OCI-M2 (cell line): ENCODE data around the gene GPX5.
"Not testable (repeated sequence)": the region's sequence is repeated elsewhere in the genome, so short reads cannot be mapped to it uniquely, and the experiment has no call there.

ENCODE experiments used
- DNase-seq: peaks from one replicate; lab custom pipeline; 2025; ENCODE audit not compliant: unreplicated experiment; lab: John Stamatoyannopoulos, UW

GPX5 gene

DNA sequence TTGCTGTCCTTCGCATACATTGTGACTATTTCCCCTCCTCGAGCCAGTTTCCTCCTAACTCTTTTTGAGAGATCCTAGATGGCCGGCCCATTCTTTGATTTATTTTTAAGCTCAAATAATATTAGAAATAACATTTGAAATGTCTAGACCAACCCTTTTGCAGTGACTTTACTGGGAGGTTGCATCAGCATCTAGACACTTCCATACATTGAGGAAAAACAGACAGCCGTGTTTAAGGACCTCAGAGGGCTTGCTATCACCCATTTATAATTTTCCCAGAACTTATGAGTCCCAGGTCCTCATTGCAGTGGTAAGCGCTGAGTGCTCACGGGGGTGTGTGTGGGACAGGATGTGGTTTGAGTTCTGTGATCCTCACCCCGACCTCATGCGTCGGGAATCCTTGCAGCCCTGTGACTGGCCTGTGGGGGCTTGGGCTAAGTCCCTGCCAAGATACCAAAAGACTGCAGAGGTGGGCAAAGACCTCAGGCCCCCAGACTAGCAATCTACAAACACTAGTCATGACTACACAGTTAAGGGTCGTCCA is at the start of gene GPX5:
GPX5 (plus strand) TSS at position 386 of the 544 bp plus-strand sequence; CDS start at position 519, 133 bp downstream.
- DNase-seq, result no peak

- DNase-seq, result no peak
Measured at GRCh38 chr6:28478518-28478917, 47.2 kb upstream of the GPX5 start.

DNA sequence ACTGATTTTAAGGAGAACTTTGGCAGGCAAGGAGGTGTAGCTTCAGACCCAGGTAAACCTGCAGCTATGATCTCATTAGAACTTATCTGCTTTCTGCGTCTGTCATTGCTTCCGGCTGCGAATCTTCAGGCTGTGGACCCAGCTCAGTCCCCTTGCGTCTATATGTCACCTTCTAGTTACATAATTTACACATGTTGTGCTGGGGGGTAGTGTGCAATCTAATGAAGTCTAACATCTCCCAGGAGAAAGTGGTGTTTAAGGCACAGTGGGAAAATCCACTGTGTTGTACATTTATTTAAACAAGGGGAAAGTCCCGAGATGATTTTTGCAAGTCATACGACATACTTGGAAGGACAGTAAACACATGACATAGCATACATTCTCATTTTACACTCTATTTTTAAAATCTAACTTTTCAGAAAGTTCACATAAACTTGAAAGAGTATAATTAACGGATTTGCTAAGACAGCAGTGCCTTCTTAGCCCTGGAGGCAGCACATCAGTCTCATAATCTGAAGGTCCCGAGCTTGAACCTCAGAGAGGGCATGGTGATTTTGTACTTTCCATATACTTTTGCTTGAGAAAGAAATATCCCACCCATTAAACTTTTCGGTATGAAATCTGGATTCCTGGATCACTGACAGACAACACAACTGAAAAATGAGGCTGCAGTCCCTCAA is 45.3 kb upstream of the GPX5 start:
- DNase-seq, result no peak

DNA sequence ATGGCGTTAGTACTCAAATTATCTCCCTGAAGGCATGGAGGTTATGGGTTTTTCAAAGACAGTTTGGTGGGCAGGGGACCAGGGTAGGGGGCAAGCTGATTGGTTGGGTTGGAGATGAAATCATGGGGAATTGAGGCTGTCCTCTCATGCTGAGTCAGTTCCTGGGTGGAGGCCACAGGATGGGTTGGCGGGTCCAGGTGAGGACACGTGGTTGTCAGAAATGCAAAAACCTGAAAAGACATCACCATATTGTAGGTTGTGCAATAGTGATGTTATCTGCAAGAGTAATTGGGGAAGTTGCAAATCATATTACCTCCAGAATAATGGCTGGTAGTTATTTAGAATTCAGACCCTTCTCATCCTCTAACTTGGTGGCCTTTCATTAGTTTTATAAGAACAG is 40.2 kb upstream of the GPX5 start:
- DNase-seq, result no peak

DNA sequence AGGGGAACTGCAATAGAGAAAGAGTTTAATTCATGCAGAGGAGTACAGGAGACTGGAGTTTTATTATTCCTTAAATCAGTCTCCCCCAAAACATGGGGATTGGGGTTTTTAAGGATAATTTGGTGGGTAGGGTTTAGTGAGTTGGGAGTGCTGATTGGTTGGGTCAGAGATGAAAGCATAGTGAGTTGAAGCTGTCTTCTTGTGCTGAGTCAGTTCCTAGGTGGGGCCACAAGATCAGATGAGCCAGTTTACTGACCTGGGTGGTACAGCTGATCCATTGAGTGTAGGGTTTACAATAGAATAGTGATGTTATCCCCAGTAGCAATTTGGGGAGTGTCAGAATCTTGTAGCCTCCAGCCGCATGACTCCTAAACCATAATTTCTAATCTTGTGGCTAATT is 39.1 kb upstream of the GPX5 start:
- DNase-seq, result no peak

DNA sequence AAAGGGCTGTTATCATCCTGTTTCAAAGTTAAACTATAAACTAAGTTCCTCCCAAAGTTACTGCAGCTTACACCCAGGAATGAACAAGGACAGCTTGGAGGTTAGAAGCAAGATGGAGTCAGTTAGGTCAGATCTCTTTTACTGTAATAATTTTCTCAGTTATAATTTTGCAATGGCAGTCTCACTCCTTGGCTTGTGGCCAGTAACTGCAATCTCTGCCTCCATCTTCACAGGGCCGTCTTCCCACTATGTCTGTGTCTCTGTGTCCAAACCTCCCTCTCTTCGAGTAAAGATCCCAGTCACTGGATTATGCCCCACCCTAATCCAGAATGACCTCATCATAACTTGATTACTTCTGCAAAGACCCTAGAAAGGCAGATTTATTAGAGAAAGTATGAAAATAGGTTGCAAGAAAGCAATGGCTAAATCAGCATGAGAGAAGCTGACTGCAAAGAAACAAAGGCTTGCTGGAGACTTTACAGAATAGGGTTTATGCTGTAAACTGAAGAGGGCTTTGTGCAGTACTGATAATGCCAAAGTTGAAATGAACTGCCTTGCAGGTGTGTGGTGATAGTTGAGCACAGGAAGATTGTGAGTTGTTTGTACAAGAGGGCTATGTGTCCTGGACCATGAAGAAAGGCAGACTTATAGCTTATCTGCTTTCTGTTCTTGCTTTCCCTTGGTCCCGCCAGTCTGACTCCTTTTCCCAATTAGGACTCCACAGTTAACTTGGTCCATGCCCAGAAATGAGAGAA is 38.5 kb upstream of the GPX5 start:
- DNase-seq, result no peak

GRCh38 chr6:28488916-28489365 is 36.7 kb upstream of the GPX5 start:
- peak; percentile 56 for DNase-seq

- no peak for DNase-seq
Measured at GRCh38 chr6:28489366-28490204, 36.1 kb upstream of the GPX5 start.

DNA sequence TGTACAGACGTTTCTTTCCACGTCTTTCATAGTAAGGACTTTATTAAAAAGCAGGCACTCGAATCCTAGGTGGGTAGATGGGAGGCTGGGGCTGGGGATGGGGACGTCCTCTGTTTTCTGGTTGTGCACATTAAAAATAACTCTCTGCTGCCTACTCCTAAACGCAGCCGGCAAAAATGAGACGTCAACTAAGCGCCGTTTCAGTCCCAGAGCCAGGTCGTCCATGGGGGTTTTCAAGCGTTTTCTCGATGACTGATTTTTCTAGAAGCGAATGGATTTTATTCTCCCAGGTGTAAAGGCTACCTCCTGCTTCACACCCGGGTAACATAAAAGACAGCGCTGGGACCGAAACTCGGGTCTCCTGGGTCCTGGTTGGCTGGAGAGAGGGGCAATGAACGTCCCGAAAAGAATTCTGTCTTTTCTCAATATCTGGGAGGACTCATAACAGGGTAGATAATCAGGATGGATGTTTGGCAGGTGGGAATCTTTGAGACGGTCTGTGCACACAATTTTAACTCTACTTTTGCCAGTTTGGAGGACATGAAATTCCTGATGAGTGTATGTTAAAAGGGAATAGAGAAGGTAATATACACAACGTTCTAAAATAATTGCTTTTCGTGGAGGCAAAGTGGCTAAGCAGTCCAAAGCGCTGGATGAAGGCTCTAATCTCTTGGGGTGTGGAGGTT is 35.3 kb upstream of the GPX5 start:
- DNase-seq, result no peak

- DNase-seq, result no peak
Measured at GRCh38 chr6:28491984-28492317, 33.7 kb upstream of the GPX5 start.

- no peak for DNase-seq
Measured at GRCh38 chr6:28496099-28496779, 29.4 kb upstream of the GPX5 start.

- no peak for DNase-seq
Measured at GRCh38 chr6:28497306-28497705, 28.4 kb upstream of the GPX5 start.

GRCh38 chr6:28497893-28498292 is 27.8 kb upstream of the GPX5 start:
- no peak for DNase-seq

GRCh38 chr6:28501259-28501658 is 24.4 kb upstream of the GPX5 start:
- DNase-seq, result no peak

GRCh38 chr6:28502136-28502535 is 23.5 kb upstream of the GPX5 start:
- DNase-seq, result not testable (repeated sequence)

DNA sequence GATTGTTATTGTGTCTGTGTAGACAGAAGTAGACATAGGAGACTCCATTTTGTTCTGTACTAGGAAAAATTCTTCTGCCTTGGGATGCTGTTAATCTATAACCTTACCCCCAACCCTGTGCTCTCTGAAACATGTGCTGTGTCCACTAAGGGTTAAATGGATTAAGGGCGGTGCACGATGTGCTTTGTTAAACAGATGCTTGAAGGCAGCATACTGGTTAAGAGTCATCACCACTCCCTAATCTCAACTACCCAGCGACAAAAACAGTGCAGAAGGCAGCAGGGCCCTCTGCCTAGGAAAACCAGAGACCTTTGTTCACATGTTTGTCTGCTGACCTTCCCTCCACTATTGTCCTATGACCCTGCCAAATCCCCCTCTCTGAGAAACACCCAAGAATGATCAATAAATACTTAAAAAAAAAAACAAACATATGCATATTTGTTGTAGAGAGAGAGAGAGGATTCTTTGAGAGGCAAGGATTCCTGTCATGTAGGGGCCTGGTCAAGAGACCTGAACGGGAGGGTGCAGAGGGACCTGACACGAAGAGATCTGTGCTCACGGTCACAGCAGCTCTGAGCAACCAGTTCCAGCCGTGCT is 22.9 kb upstream of the GPX5 start:
- not testable (repeated sequence) for DNase-seq

DNA sequence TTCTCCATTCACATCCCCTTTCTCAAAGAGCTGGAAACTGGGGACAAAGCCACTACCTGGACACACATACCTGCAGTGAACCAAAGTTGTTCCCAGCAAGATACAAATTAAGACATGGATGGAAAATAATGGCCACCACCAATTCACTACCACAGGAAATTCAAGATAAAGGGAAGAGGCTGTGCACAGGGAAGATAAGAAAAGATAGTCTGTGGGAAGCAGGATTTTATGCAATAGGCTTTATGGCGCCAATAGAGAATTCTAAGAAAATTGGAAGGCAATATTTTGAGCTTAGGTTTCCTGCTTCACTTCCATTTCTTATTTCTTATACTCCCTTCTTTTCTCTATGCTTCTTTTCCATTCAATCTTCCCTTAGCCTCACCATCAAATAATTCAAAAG is 19.9 kb upstream of the GPX5 start:
- DNase-seq, result no peak

DNA sequence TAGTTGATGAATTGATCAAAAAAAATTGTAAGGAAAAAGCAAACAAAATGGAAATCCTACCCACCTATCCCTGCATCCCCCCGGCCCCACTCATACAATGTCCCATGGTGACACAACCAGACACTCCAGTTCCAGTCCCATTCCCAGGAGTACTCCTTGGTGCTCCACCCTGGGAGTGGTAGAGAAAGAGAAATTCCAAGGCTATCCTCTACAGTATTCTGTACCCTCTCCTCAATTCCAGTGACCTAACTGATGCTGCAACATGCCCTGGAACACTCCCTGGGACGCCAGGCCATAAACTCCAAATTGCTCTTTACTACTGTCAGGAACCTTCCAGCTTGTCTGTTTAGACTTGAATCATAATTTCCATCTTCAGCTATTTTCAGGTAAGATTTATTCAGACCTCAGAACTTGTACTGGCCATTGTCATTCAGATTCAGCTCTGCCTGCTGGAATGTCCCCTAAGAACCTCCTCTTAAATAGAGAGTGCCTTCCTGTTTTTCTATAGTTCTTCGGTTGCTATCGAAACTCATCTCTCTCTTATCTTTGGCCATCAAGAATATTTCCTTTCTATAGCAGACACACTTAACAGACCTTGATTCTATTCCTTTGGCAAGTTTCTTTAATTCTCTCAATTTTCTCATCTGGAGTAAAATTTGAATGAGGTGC is 18.7 kb upstream of the GPX5 start:
- DNase-seq, result no peak

DNA sequence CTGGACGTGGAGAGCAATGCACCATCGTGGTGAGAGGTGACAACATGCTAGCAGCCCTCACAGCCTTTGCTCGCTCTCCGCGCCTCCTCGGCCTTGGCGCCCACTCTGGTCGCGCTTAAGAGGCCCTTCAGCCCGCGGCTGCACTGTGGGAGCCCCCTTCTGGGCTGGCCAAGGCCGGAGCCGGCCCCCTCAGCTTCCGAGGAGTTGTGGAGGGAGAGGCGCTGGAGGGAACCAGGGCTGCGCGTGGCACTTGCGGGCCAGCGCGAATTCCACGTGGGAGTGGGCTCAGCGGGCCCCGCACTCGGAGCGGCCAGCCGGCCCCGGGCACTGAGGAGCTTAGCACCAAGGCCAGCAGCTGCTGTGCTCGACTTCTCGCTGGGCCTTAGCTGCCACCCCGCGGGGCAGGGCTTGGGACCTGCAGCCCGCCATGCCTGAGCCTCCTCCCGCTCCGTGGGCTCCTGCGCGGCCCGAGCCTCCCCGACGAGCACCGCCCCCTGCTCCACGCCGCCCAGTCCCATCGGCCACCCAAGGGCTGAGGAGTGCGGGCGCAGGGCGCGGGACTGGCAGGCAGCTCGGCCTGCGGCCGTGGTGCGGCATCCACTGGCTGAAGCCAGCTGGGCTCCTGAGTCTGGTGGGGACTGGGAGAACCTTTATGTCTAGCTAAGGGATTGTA is 13.9 kb upstream of the GPX5 start:
- no peak for DNase-seq
